ENCODE measurements around the gene YY1. TPM values are rescaled to one million over a fixed set of nuclear protein-coding genes. Genes with fewer than 3 reads are reported as not detected.

The YY1 gene
- total RNA-seq, 2 donors from 2014 or later, result 75.5 to 77.9 TPM

GRCh38 chr14:100239840-100240667 is 1.1 kb downstream of the YY1 start:
- no peaks in the 10 kb centered on the region for H3K27me3 Mint-ChIP-seq
- H3K4me1 Mint-ChIP-seq, result peaks cover 42% of the 10 kb centered on the region
- H3K36me3 Mint-ChIP-seq (ENCODE audit: low read depth), result peaks cover 4% of the 10 kb centered on the region
- H3K9me3 ChIP-seq (ENCODE audit: control insufficient read depth, low read length, poor library complexity, severe bottlenecking), result no peaks in the 10 kb centered on the region
- peak overlapping the region; percentile 94 for H3K27ac Mint-ChIP-seq
- DNase-seq, result peak; percentile 86 to 88 (median 88)
- H3K4me3 Mint-ChIP-seq, result peak overlapping the region; percentile 97
- peak; percentile 56 for ATAC-seq

DNA sequence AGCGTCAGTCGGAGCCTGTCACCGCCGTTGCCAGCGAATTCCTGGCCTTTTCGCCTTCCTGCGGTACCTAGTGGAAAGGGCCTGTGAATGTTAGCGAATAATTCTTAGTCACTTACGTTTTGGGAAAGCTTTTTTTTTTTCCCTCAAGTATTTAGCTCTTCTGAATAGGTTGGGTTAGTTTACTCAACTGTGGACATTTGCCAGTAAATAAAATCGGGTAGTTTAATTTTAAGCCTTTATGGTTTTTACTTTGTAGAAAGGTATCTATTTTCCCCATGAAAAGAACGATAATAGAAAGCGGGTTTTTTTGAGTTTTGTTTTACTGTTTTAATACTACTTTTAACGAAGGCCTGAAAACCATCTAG is 1.7 kb downstream of the YY1 start:
- Mint-ChIP-seq H3K4me3 (peak overlapping the region; percentile 91), H3K4me1 (peaks cover 43% of the 10 kb centered on the region), H3K27ac (peak overlapping the region; percentile 94), H3K27me3 (no peaks in the 10 kb centered on the region), H3K36me3 (ENCODE audit: low read depth) (peaks cover 4% of the 10 kb centered on the region)
- DNase-seq (no peak), ATAC-seq (no peak)
- no peaks in the 10 kb centered on the region for H3K9me3 ChIP-seq (ENCODE audit: control insufficient read depth, low read length, poor library complexity, severe bottlenecking)

DNA sequence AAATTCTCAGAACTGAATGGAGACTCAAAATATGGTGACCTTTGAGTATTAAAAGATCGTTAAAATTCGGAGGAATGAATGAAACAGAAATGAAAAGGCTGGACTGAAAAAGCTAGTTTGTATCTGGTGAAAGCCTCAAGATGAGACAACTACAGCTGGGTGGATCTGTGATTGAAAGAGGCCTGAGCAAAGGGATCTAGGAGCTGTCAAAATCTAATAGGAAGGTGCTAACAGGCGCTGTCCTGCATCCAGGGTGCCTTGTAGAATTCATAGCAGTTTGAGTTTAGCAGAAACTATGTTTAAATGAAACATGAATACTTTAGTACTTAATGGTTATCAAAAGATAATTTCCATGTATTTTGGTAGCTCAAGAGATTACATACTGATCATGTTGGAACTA is 2.3 kb downstream of the YY1 start:
- Mint-ChIP-seq H3K27me3 (no peaks in the 10 kb centered on the region), H3K27ac (peak overlapping the region; percentile 94), H3K4me1 (peaks cover 45% of the 10 kb centered on the region), H3K4me3 (peak overlapping the region; percentile 91), H3K36me3 (ENCODE audit: low read depth) (peaks cover 4% of the 10 kb centered on the region)
- no peaks in the 10 kb centered on the region for H3K9me3 ChIP-seq (ENCODE audit: control insufficient read depth, low read length, poor library complexity, severe bottlenecking)
- ATAC-seq (no peak), DNase-seq (no peak)

DNA sequence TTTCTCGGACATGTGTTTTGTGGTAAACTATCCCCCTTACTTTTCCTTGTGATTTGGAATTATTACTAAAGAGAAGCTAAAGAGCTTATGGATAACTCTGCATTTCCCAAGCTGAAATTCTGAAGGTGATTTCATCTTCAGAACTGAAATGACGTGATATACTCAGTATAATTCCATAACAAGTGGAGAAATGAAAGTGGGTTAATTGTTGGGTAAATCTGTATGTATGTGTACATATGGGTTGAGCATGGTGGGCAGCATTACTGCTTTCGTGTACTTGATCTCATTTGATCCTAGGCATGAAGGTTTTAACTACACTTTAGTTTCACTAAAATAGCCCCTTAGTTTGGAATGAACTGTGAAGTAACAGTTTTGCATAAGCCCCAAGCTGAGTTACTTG is 4.1 kb downstream of the YY1 start:
- DNase-seq, result no peak
- Mint-ChIP-seq H3K27me3 (no peaks in the 10 kb centered on the region), H3K4me3 (peak overlapping the region; percentile 91), H3K4me1 (peaks cover 43% of the 10 kb centered on the region), H3K36me3 (ENCODE audit: low read depth) (peaks cover 2% of the 10 kb centered on the region), H3K27ac (peak overlapping the region; percentile 90)
- no peaks in the 10 kb centered on the region for H3K9me3 ChIP-seq (ENCODE audit: control insufficient read depth, low read length, poor library complexity, severe bottlenecking)
- no peak for ATAC-seq

GRCh38 chr14:100246809-100247428 is 8.0 kb downstream of the YY1 start:
- Mint-ChIP-seq H3K36me3 (ENCODE audit: low read depth) (no peaks in the 10 kb centered on the region), H3K27me3 (no peaks in the 10 kb centered on the region), H3K27ac (peak overlapping the region; percentile 80), H3K4me1 (peaks cover 53% of the 10 kb centered on the region), H3K4me3 (no peak overlapping the region)
- DNase-seq, result no peak
- peak; percentile 66 for ATAC-seq
- no peaks in the 10 kb centered on the region for H3K9me3 ChIP-seq (ENCODE audit: control insufficient read depth, low read length, poor library complexity, severe bottlenecking)

- no peak for ATAC-seq
- Mint-ChIP-seq H3K27me3 (no peaks in the 10 kb centered on the region), H3K4me3 (peak overlapping the region; percentile 55), H3K27ac (peak overlapping the region; percentile 88), H3K4me1 (peaks cover 59% of the 10 kb centered on the region), H3K36me3 (ENCODE audit: low read depth) (no peaks in the 10 kb centered on the region)
- no peaks in the 10 kb centered on the region for H3K9me3 ChIP-seq (ENCODE audit: control insufficient read depth, low read length, poor library complexity, severe bottlenecking)
- no peak for DNase-seq
These were observed 12.0 kb downstream of the YY1 start for GRCh38 chr14:100250732-100251465.

- Mint-ChIP-seq H3K4me1 (peaks cover 61% of the 10 kb centered on the region), H3K27ac (peak overlapping the region; percentile 88), H3K4me3 (no peak overlapping the region), H3K36me3 (ENCODE audit: low read depth) (peaks cover 4% of the 10 kb centered on the region), H3K27me3 (no peaks in the 10 kb centered on the region)
- no peaks in the 10 kb centered on the region for H3K9me3 ChIP-seq (ENCODE audit: control insufficient read depth, low read length, poor library complexity, severe bottlenecking)
- no peak for ATAC-seq
- no peak for DNase-seq
These were observed 13.7 kb downstream of the YY1 start for GRCh38 chr14:100252684-100253083.

- H3K27ac Mint-ChIP-seq, result peak overlapping the region; percentile 24
- peak; percentile 31 for ATAC-seq
These were observed 17.5 kb downstream of the YY1 start for GRCh38 chr14:100256339-100256895.

DNA sequence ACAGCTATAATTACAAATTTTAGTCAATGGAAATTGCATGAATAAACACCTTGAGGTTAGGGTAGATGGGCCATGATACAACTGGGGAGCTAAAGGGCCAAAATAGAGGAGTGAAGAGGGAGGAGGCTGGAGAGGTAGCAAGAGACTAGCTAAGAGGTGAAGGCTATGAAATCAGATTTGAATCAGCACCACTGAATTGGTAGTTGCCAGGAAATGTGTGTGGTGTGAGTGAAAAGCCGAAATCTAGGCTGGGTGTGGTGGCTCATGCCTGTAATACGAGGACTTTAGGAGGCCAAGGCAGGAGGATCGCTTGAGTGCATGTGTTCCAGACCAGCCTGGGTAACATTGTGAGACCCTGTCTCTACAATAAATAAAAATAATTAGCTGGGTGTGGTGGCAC is 22.7 kb downstream of the YY1 start:
- ATAC-seq (peak; percentile 76), DNase-seq (no peak)
- H3K4me1 Mint-ChIP-seq, result peaks cover 64% of the 10 kb centered on the region
- H3K36me3 Mint-ChIP-seq (ENCODE audit: low read depth), result no peaks in the 10 kb centered on the region
- H3K4me3 Mint-ChIP-seq, result peak overlapping the region; percentile 41
- H3K27me3 Mint-ChIP-seq, result no peaks in the 10 kb centered on the region
- no peaks in the 10 kb centered on the region for H3K9me3 ChIP-seq (ENCODE audit: control insufficient read depth, low read length, poor library complexity, severe bottlenecking)
- H3K27ac Mint-ChIP-seq, result peak overlapping the region; percentile 93

More at GRCh38 chr14:100256339-100256895, 17.5 kb downstream of the YY1 start:
- H3K4me1 Mint-ChIP-seq, result peaks cover 64% of the 10 kb centered on the region
- H3K27me3 Mint-ChIP-seq, result no peaks in the 10 kb centered on the region
- no peak for DNase-seq
- no peak overlapping the region for H3K4me3 Mint-ChIP-seq
- peaks cover 4% of the 10 kb centered on the region for H3K36me3 Mint-ChIP-seq (ENCODE audit: low read depth)
- no peaks in the 10 kb centered on the region for H3K9me3 ChIP-seq (ENCODE audit: control insufficient read depth, low read length, poor library complexity, severe bottlenecking)

- peaks cover 62% of the 10 kb centered on the region for H3K4me1 Mint-ChIP-seq
- peak overlapping the region; percentile 93 for H3K27ac Mint-ChIP-seq
- H3K36me3 Mint-ChIP-seq (ENCODE audit: low read depth), result no peaks in the 10 kb centered on the region
- H3K4me3 Mint-ChIP-seq, result no peak overlapping the region
- no peaks in the 10 kb centered on the region for H3K9me3 ChIP-seq (ENCODE audit: control insufficient read depth, low read length, poor library complexity, severe bottlenecking)
- no peaks in the 10 kb centered on the region for H3K27me3 Mint-ChIP-seq
- no peak for DNase-seq
- ATAC-seq, result no peak
These were observed 23.6 kb downstream of the YY1 start for GRCh38 chr14:100262545-100262944.

GRCh38 chr14:100263141-100263540 is 24.2 kb downstream of the YY1 start:
- H3K9me3 ChIP-seq (ENCODE audit: control insufficient read depth, low read length, poor library complexity, severe bottlenecking), result no peaks in the 10 kb centered on the region
- peaks cover 59% of the 10 kb centered on the region for H3K4me1 Mint-ChIP-seq
- no peaks in the 10 kb centered on the region for H3K36me3 Mint-ChIP-seq (ENCODE audit: low read depth)
- H3K4me3 Mint-ChIP-seq, result no peak overlapping the region
- DNase-seq (no peak), ATAC-seq (no peak)
- H3K27me3 Mint-ChIP-seq, result no peaks in the 10 kb centered on the region
- H3K27ac Mint-ChIP-seq, result peak overlapping the region; percentile 93

DNA sequence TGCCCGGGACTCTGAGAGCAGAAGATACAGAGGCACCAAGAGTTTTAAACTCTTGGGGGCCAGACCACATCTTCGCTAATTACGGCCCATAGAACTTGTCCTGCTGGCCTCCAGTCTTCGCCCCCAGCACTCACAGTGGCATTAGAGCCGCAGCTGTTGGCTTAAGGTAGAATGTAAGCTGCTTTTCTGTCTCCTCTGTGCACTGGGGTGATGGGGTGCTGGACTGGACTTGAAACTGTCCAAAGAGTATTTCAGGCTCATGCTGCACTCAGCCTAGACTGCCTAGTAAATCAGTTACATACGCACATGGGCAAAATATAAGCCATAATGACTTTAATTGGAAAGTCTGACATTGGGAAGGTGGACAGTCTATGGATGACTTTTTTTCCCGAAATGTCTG is 29.0 kb downstream of the YY1 start:
- no peak for DNase-seq
- ATAC-seq, result no peak
- peaks cover 44% of the 10 kb centered on the region for H3K4me1 Mint-ChIP-seq
- no peaks in the 10 kb centered on the region for H3K36me3 Mint-ChIP-seq (ENCODE audit: low read depth)
- peak overlapping the region; percentile 34 for H3K27ac Mint-ChIP-seq
- no peaks in the 10 kb centered on the region for H3K9me3 ChIP-seq (ENCODE audit: control insufficient read depth, low read length, poor library complexity, severe bottlenecking)
- no peaks in the 10 kb centered on the region for H3K27me3 Mint-ChIP-seq
- no peak overlapping the region for H3K4me3 Mint-ChIP-seq

GRCh38 chr14:100268591-100269207 is 29.8 kb downstream of the YY1 start:
- H3K9me3 ChIP-seq (ENCODE audit: control insufficient read depth, low read length, poor library complexity, severe bottlenecking), result no peaks in the 10 kb centered on the region
- Mint-ChIP-seq H3K4me1 (peaks cover 41% of the 10 kb centered on the region), H3K27ac (peak overlapping the region; percentile 34), H3K27me3 (no peaks in the 10 kb centered on the region), H3K36me3 (ENCODE audit: low read depth) (no peaks in the 10 kb centered on the region), H3K4me3 (no peak overlapping the region)
- ATAC-seq, result no peak
- DNase-seq, result no peak

Measured in T-helper 17 cell (primary cell).